ENCODE measurements around the gene MICAL1.

GRCh38 chr6:109443425-109443950 lies 12.1 kb downstream of the MICAL1 start:
- TF ChIP-seq, protein P1, sequence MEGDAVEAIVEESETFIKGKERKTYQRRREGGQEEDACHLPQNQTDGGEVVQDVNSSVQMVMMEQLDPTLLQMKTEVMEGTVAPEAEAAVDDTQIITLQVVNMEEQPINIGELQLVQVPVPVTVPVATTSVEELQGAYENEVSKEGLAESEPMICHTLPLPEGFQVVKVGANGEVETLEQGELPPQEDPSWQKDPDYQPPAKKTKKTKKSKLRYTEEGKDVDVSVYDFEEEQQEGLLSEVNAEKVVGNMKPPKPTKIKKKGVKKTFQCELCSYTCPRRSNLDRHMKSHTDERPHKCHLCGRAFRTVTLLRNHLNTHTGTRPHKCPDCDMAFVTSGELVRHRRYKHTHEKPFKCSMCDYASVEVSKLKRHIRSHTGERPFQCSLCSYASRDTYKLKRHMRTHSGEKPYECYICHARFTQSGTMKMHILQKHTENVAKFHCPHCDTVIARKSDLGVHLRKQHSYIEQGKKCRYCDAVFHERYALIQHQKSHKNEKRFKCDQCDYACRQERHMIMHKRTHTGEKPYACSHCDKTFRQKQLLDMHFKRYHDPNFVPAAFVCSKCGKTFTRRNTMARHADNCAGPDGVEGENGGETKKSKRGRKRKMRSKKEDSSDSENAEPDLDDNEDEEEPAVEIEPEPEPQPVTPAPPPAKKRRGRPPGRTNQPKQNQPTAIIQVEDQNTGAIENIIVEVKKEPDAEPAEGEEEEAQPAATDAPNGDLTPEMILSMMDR (conservative IDR thresholded peaks at IDR 0.05): no peak
- TF ChIP-seq EZH2 (IDR thresholded peaks at IDR 0.05; ENCODE audit: low read depth): no peak

Measured in PC-9 (cell line).